HL-60 (cell line): ENCODE measurements around the gene BEST2.
A peak's percentile ranks its signal among the peaks of the same experiment; 100 is the strongest.

Source experiments
- DNase-seq, 2 experiments: peaks; one replicate each; pipeline ENCODE4 v3.0.0-alpha.2; 2010 to 2020; ENCODE audit warnings: low read depth in 1 of 2, low spot score in 1 of 2
- H3K27ac ChIP-seq: fragments of 250-450 bp; sonication (Bioruptor Pico); replicated peaks from 2 replicates; pipeline ENCODE4 v1.5.1; 2020; ENCODE audit warnings: mild to moderate bottlenecking, moderate library complexity
- H3K27me3 ChIP-seq: fragments of 250-450 bp; sonication (Bioruptor Pico); 2 replicates; pipeline ENCODE4 v1.5.1; 2021; ENCODE audit warnings: mild to moderate bottlenecking, moderate library complexity; ENCODE audit not compliant: insufficient read depth, poor library complexity, severe bottlenecking
- H3K4me3 ChIP-seq: replicated peaks from 2 replicates; pipeline ENCODE4 v1.5.1; 2011; ENCODE audit warnings: mild to moderate bottlenecking, control low read depth, low read length; ENCODE audit not compliant: insufficient read depth
- GABPA ChIP-seq: IDR thresholded peaks from 2 replicates; pipeline ENCODE4 v1.6.1; 2012; ENCODE audit warnings: low read depth
- POLR2AphosphoS5 ChIP-seq: IDR thresholded peaks from 2 replicates; pipeline ENCODE4 v1.6.1; 2012; ENCODE audit warnings: low read depth
- SPI1 ChIP-seq: IDR thresholded peaks from 2 replicates; pipeline ENCODE4 v1.6.1; 2012; ENCODE audit warnings: low read depth, mild to moderate bottlenecking, borderline replicate concordance
- TF ChIP-seq, protein P1 (sequence below): IDR thresholded peaks from 2 replicates; pipeline ENCODE4 v1.6.1; 2012; ENCODE audit warnings: low read depth; ENCODE audit not compliant: insufficient replicate concordance
- TF ChIP-seq, protein P2 (sequence below): IDR thresholded peaks from one replicate; pipeline ENCODE4 v1.5.1; 2011; ENCODE audit warnings: low read length, control low read depth, inconsistent platforms; ENCODE audit not compliant: insufficient read depth

Gene BEST2

DNA sequence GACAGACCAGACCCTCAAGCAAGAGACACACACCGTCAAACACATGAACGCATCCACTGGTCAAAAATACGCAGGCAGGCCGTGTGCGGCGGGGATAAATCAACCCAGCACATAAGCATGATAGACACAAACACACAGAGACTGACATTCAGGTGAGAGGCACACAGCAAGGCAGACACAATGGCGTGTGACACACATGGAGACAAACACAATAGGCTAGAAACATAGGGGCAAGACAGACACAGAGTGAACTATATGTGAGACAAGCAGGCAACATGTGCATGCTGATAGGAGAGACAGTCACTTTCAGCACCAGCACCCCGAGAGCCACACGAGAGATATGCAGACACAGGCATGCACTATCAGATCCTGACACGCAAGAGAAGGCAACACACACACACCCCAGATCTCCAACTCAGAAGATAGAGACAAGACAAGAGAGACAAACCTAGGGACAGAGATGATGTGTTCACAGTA, 32.8 kb downstream of the BEST2 start:
- TF ChIP-seq, protein P1, sequence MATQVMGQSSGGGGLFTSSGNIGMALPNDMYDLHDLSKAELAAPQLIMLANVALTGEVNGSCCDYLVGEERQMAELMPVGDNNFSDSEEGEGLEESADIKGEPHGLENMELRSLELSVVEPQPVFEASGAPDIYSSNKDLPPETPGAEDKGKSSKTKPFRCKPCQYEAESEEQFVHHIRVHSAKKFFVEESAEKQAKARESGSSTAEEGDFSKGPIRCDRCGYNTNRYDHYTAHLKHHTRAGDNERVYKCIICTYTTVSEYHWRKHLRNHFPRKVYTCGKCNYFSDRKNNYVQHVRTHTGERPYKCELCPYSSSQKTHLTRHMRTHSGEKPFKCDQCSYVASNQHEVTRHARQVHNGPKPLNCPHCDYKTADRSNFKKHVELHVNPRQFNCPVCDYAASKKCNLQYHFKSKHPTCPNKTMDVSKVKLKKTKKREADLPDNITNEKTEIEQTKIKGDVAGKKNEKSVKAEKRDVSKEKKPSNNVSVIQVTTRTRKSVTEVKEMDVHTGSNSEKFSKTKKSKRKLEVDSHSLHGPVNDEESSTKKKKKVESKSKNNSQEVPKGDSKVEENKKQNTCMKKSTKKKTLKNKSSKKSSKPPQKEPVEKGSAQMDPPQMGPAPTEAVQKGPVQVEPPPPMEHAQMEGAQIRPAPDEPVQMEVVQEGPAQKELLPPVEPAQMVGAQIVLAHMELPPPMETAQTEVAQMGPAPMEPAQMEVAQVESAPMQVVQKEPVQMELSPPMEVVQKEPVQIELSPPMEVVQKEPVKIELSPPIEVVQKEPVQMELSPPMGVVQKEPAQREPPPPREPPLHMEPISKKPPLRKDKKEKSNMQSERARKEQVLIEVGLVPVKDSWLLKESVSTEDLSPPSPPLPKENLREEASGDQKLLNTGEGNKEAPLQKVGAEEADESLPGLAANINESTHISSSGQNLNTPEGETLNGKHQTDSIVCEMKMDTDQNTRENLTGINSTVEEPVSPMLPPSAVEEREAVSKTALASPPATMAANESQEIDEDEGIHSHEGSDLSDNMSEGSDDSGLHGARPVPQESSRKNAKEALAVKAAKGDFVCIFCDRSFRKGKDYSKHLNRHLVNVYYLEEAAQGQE: no peak
- TF ChIP-seq GABPA (no peak), SPI1 (no peak), POLR2AphosphoS5 (no peak)
- TF ChIP-seq, protein P2, sequence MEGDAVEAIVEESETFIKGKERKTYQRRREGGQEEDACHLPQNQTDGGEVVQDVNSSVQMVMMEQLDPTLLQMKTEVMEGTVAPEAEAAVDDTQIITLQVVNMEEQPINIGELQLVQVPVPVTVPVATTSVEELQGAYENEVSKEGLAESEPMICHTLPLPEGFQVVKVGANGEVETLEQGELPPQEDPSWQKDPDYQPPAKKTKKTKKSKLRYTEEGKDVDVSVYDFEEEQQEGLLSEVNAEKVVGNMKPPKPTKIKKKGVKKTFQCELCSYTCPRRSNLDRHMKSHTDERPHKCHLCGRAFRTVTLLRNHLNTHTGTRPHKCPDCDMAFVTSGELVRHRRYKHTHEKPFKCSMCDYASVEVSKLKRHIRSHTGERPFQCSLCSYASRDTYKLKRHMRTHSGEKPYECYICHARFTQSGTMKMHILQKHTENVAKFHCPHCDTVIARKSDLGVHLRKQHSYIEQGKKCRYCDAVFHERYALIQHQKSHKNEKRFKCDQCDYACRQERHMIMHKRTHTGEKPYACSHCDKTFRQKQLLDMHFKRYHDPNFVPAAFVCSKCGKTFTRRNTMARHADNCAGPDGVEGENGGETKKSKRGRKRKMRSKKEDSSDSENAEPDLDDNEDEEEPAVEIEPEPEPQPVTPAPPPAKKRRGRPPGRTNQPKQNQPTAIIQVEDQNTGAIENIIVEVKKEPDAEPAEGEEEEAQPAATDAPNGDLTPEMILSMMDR: no peak
- Histone ChIP-seq H3K27ac (peak overlapping the region; percentile 95), H3K4me3 (no peak overlapping the region), H3K27me3 (no peaks in the 10 kb centered on the region)
- no peak for DNase-seq

DNA sequence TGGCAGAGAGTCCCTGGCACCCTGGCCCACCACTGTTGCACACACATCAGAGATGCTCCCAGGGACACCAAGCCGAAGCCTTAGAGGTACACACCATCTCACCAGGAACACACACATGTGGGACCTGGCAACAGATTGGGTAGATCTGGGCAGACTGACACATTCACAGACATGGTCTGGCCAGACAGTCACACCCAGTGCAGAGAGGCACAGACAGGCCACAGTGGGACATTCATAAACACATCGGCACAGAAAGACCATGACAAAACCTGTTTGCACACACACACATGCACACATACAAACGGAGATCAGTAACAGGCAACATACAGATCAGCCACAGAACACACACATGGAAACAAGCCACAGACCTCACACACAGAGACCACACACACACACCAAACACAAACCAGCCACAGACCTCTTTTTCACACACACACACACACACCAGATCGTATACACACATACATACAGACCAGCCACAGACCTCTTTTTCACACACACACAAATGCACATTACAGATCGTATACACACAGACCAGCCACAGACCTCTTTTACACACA, 33.4 kb downstream of the BEST2 start:
- TF ChIP-seq, protein P2: no peak
- TF ChIP-seq POLR2AphosphoS5: peak; percentile 9; the same call in 1 of the 2 replicates
- DNase-seq: peak in 1 of 2 experiments; percentile 49
- peak overlapping the region; percentile 95 for H3K27ac ChIP-seq
- no peaks in the 10 kb centered on the region for H3K27me3 ChIP-seq
- no peak overlapping the region for H3K4me3 ChIP-seq

DNA sequence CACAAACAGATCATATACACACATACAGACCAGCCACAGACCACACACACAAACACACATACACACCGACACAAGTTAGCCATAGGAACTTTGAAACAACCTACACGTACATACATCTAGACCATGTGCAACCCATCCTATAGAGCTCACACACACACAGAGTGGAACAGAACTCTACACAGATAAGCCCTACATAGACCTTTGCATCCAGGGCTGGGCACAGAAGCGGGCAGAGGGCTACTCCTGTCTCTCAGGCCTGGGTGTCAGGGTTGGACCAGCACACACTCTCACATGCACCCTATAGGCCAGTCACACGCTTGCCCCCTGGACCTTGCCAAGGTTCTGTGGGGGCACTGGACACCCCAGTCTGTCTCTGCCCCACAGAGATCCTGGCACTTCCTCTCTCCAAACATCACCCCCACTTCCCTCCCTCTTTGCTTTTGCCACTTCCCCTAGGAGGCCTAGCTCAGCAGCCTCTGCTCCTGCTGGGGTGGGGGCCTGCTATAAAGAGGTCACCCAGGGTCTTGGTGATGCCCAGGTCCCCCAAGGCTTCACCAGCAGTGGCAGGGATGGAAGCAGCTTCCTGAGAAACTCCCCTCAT, 33.9 kb downstream of the BEST2 start:
- Histone ChIP-seq H3K4me3 (no peak overlapping the region), H3K27ac (peak overlapping the region; percentile 95), H3K27me3 (no peaks in the 10 kb centered on the region)
- DNase-seq: peak; percentile 82 to 87
- TF ChIP-seq, protein P1: no peak
- TF ChIP-seq POLR2AphosphoS5 (0 out of 2 replicates have a peak, but pooled peaks have one; percentile 26), SPI1 (peak; percentile 100)

DNA sequence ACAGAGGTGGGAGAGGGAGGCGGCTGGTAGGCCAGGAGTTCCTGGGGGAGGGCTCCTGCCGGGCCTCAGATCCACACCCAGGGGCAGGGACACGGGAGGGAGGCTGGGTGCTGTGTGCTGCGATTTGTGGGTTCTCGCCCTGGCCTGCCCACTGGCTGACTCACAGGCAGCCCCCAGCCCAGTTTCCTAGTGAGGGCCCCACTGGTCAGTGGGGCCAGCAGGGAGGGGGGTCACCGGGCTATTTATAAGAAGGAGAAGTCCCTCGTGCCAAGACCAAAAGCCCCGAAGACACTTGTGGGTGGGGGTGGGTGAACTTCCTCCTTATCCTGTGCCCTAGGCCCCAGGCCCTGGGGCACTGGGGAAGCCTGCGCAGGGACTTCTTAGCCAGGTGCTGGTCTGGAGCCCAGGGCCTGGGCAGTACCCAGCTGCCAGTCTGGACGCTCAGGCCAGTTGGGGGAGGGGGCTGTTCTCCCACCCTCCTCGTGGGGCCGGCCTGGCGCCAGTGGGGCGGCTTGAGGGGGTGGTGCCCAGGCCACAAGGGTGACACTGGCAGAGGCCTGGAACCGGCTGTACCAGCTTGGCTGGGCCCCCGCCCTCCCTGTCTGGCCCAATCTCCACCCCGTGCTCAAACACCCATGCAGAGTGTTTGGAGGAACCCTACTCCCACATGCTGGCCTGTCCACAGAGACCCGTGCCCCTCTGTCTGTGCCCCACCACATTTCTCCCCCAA, 34.7 kb downstream of the BEST2 start:
- Histone ChIP-seq H3K4me3 (no peak overlapping the region), H3K27ac (peak overlapping the region; percentile 95), H3K27me3 (no peaks in the 10 kb centered on the region)
- peak in 1 of 2 experiments; percentile 90 for DNase-seq
- TF ChIP-seq, protein P2: no peak
- TF ChIP-seq, protein P1: no peak
- TF ChIP-seq GABPA: no peak
- TF ChIP-seq SPI1: peak; percentile 66; the same call in 1 of the 2 replicates
- TF ChIP-seq POLR2AphosphoS5: peak; percentile 27; the same call in 1 of the 2 replicates
